Measurements from ENCODE around the gene MRPL10. TPM values are rescaled to one million over a fixed set of nuclear protein-coding genes. Genes with fewer than 3 reads are reported as not detected.
A peak's percentile ranks its signal among the peaks of the same experiment; 100 is the strongest.

The MRPL10 gene
- total and polyA plus RNA-seq, 11 donors, result 43.8 to 79.2 (median 63.2) TPM

DNA sequence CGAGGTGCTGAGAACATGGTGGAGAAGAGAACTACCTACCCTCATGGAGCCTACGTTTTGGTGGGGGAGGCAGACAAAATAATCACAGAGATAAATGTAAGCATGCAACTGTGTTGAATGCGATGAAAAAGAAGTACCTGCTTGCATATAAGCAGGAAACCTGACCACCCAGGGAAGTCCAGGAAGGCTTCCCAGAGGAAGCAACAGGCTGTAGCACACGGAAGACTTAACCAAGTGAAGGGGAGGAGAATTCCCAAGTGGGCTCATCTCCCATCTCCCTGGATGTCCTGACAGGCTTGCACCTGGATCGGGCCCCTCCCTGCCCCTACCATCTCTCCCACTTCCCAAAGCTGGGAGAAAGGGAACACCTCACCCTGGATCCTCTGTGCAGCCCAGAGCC, 7.7 kb upstream of the MRPL10 start:
- peaks cover 0 to 8% (median 0%) of the 10 kb centered on the region in 9 donors for H3K27me3 ChIP-seq
- peaks cover 4 to 41% (median 24%) of the 10 kb centered on the region in 12 donors for H3K4me1 ChIP-seq
- intact Hi-C loops (cut with DNase I), result no loop called here
- DNase-seq (no peak), ATAC-seq (no peak)
- 90 to 93% (median 91%) methylated on average over 5 of the region's 5 CpGs for WGBS, 4 donors
- no peak overlapping the region for H3K4me3 ChIP-seq
- no peaks in the 10 kb centered on the region for H3K9me3 ChIP-seq
- peaks cover 0 to 37% (median 22%) of the 10 kb centered on the region in 9 donors for H3K36me3 ChIP-seq
- TF ChIP-seq POLR2A (IDR thresholded peaks at IDR 0.05), result no peak
- TF ChIP-seq, protein P1, sequence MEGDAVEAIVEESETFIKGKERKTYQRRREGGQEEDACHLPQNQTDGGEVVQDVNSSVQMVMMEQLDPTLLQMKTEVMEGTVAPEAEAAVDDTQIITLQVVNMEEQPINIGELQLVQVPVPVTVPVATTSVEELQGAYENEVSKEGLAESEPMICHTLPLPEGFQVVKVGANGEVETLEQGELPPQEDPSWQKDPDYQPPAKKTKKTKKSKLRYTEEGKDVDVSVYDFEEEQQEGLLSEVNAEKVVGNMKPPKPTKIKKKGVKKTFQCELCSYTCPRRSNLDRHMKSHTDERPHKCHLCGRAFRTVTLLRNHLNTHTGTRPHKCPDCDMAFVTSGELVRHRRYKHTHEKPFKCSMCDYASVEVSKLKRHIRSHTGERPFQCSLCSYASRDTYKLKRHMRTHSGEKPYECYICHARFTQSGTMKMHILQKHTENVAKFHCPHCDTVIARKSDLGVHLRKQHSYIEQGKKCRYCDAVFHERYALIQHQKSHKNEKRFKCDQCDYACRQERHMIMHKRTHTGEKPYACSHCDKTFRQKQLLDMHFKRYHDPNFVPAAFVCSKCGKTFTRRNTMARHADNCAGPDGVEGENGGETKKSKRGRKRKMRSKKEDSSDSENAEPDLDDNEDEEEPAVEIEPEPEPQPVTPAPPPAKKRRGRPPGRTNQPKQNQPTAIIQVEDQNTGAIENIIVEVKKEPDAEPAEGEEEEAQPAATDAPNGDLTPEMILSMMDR (IDR thresholded peaks at IDR 0.05), result no peak
- no peak overlapping the region for H3K27ac ChIP-seq

DNA sequence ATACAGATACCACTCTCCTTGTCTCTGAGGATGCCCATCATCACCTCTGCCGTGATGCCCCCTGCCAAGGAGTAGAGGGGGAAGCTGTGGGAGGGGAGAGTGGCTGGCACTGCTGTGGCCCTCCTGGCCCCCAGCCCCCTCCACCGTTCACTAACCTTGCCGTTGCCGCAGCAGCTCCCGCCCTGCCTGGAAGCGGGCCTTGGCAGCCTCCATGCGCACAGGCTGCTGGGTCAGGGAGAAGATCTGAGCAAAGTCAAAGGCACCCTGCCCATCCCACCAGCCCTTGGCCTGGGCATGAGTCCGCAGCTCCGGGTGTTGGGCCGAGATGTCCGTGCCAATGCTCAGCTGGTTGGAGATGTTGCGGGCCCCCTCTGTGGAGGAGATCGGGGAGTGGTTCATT, 7.3 kb upstream of the MRPL10 start:
- Histone ChIP-seq H3K27me3 (peaks cover 0 to 4% (median 0%) of the 10 kb centered on the region in 9 donors), H3K36me3 (peaks cover 0 to 37% (median 22%) of the 10 kb centered on the region in 9 donors), H3K27ac (no peak overlapping the region), H3K4me3 (no peak overlapping the region), H3K9me3 (no peaks in the 10 kb centered on the region), H3K4me1 (peaks cover 4 to 45% (median 24%) of the 10 kb centered on the region in 12 donors)
- ATAC-seq (no peak), DNase-seq (no peak)
- intact Hi-C loops (cut with DNase I), result no loop called here
- 90 to 95% (median 92%) methylated on average over 13 of the region's 13 CpGs for WGBS, 4 donors
- TF ChIP-seq, protein P1 (IDR thresholded peaks at IDR 0.05), result no peak
- TF ChIP-seq POLR2A (IDR thresholded peaks at IDR 0.05), result no peak

GRCh38 chr17:47837401-47838039, 6.2 kb upstream of the MRPL10 start:
- H3K4me3 ChIP-seq, result no peak overlapping the region
- H3K36me3 ChIP-seq, result peaks cover 0 to 37% (median 22%) of the 10 kb centered on the region in 9 donors
- 60 to 69% (median 61%) methylated on average over 9 to 13 of the region's 13 CpGs for WGBS, 4 donors
- intact Hi-C loops (cut with DNase I), result no loop called here
- no peaks in the 10 kb centered on the region for H3K27me3 ChIP-seq
- DNase-seq, result no peak
- H3K27ac ChIP-seq, result peak overlapping the region in 1 of 12 donors; percentile 6
- TF ChIP-seq POLR2A (IDR thresholded peaks at IDR 0.05), result no peak
- TF ChIP-seq, protein P1 (IDR thresholded peaks at IDR 0.05), result no peak
- no peaks in the 10 kb centered on the region for H3K9me3 ChIP-seq
- H3K4me1 ChIP-seq, result peaks cover 4 to 45% (median 23%) of the 10 kb centered on the region in 12 donors
- no peak for ATAC-seq

DNA sequence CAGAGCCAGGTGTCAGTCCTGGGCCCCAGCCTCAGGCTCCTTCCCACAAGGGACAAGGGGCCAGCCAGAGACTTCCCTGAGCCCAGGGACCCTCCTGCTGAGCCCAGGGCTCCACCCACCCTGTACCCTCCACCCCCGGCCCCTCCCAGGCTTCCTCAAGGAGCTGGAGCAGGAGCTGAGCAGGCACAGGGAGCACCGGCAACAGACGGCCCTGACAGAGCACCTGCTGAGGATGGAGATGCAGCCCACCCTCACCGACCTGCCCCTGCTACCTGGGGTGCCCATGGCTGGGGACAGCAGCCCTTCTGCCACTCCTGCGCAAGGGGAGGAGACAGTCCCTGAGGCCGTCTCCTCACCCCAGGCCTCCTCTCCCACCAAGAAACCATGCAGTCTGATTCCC, 5.3 kb upstream of the MRPL10 start:
- intact Hi-C loops (cut with DNase I), result no loop called here
- peaks cover 0 to 37% (median 22%) of the 10 kb centered on the region in 9 donors for H3K36me3 ChIP-seq
- H3K4me3 ChIP-seq, result no peak overlapping the region
- DNase-seq, result no peak
- ATAC-seq, result no peak
- TF ChIP-seq, protein P1 (IDR thresholded peaks at IDR 0.05), result no peak
- TF ChIP-seq POLR2A (IDR thresholded peaks at IDR 0.05), result no peak
- H3K4me1 ChIP-seq, result peaks cover 4 to 49% (median 28%) of the 10 kb centered on the region in 12 donors
- H3K27ac ChIP-seq, result no peak overlapping the region
- H3K27me3 ChIP-seq, result no peaks in the 10 kb centered on the region
- no peaks in the 10 kb centered on the region for H3K9me3 ChIP-seq
- 76 to 97% (median 86%) methylated on average over 5 to 6 of the region's 6 CpGs for WGBS, 4 donors

Data from heart left ventricle (tissue), 16 donors.